ENCODE measurements around the gene GPR31. TPM values are rescaled to one million over a fixed set of nuclear protein-coding genes. Genes with fewer than 3 reads are reported as not detected.

The GPR31 gene
- total and polyA plus RNA-seq, 2 donors (not counting 3 experiments of a cell fraction or from before 2014, with no cell fraction given): not detected

DNA sequence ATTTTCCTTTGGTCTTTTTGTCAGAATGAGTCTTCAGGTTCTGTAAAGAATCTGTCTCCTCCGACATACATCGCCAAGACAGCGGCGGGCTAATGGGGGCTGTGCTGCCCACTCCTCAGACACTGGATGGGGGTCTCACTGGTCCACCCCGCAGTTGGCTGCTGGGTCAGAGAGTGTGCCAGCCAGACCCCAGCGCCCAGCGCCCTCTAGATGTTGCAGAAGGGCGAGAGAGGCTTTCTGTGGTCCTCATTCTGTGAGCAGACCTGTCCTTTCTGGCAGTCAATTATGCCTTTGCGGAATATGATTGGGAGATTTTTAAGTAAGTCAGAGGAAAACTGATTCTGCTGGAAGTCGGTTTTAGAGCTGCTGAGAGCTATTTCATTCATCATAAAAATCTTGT is 42.7 kb downstream of the GPR31 start:
- H4K20me1 ChIP-seq (replicated peaks; ENCODE audit: control insufficient read depth, extremely low read depth, insufficient read depth, low read length): no peaks in the 10 kb centered on the region
- dilution Hi-C loops (cut with MboI; ENCODE audit: extremely low pct_ligation_motif_present, low sequenced_read_pairs) (no loop called here), intact Hi-C loops (cut with micrococcal nuclease) (no loop called here)
- TF ChIP-seq GATA2 (IDR thresholded peaks at IDR 0.05; ENCODE audit: insufficient read depth, insufficient read length, low read depth, low read length) (no peak), MYC (IDR thresholded peaks at IDR 0.05; ENCODE audit: low read depth, low read length) (no peak), FOS (IDR thresholded peaks at IDR 0.05; ENCODE audit: borderline replicate concordance, insufficient read depth, low read length) (no peak)
- TF ChIP-seq, protein P1, sequence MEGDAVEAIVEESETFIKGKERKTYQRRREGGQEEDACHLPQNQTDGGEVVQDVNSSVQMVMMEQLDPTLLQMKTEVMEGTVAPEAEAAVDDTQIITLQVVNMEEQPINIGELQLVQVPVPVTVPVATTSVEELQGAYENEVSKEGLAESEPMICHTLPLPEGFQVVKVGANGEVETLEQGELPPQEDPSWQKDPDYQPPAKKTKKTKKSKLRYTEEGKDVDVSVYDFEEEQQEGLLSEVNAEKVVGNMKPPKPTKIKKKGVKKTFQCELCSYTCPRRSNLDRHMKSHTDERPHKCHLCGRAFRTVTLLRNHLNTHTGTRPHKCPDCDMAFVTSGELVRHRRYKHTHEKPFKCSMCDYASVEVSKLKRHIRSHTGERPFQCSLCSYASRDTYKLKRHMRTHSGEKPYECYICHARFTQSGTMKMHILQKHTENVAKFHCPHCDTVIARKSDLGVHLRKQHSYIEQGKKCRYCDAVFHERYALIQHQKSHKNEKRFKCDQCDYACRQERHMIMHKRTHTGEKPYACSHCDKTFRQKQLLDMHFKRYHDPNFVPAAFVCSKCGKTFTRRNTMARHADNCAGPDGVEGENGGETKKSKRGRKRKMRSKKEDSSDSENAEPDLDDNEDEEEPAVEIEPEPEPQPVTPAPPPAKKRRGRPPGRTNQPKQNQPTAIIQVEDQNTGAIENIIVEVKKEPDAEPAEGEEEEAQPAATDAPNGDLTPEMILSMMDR (IDR thresholded peaks at IDR 0.05; ENCODE audit: extremely low read depth in 1 of 2, insufficient read depth in 1 of 2, low read depth in 1 of 2, low read length in 2 of 2): no peak
- TF ChIP-seq, protein P2, sequence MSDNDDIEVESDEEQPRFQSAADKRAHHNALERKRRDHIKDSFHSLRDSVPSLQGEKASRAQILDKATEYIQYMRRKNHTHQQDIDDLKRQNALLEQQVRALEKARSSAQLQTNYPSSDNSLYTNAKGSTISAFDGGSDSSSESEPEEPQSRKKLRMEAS (IDR thresholded peaks at IDR 0.05; ENCODE audit: insufficient read depth, insufficient read length): no peak
- no peak overlapping the region for H3K9ac ChIP-seq (replicated peaks; ENCODE audit: extremely low read depth, insufficient read depth, low read length)
- POLR2A ChIA-PET: no interaction called here
- no peak overlapping the region for H3K4me2 ChIP-seq (ENCODE audit: insufficient read depth, low read length)
- no peaks in the 10 kb centered on the region for H3K4me1 ChIP-seq (ENCODE audit: control insufficient read depth, extremely low read depth, insufficient read depth, low read length)
- DNase-seq (ENCODE audit: low read depth, low spot score): no peak
- BruUV-seq (replicated peaks): no TSS peak
- H2AFZ ChIP-seq (ENCODE audit: low read depth, low read length): no peak overlapping the region
- H3K4me3 ChIP-seq (replicated peaks in 1 of 3; ENCODE audit: insufficient read depth in 1 of 3, low read depth in 1 of 3, low read length in 3 of 3): no peak overlapping the region
- no peak for FAIRE-seq
- H3K27me3 ChIP-seq (ENCODE audit: control insufficient read depth in 2 of 2, insufficient read depth in 2 of 2, low read length in 2 of 2): no peaks in the 10 kb centered on the region
- H3K9me1 ChIP-seq (replicated peaks; ENCODE audit: control insufficient read depth, extremely low read depth, insufficient read depth, low read length): no peaks in the 10 kb centered on the region
- no peaks in the 10 kb centered on the region for H3K79me2 ChIP-seq (ENCODE audit: control insufficient read depth, insufficient read depth, low read length)
- no peak overlapping the region for H3K27ac ChIP-seq (ENCODE audit: insufficient read depth, low read depth, low read length)
- CTCF ChIA-PET: no interaction called here
- H3K9me3 ChIP-seq (replicated peaks; ENCODE audit: control insufficient read depth, insufficient read depth, low read length): no peaks in the 10 kb centered on the region
- H3K36me3 ChIP-seq (ENCODE audit: control insufficient read depth in 2 of 2, extremely low read depth in 1 of 2, insufficient read depth in 2 of 2, low read length in 2 of 2): no peaks in the 10 kb centered on the region
